Measurements from ENCODE around the gene CD86. TPM values are rescaled to one million over a fixed set of nuclear protein-coding genes. Genes with fewer than 3 reads are reported as not detected.

The CD86 gene
- total and polyA plus RNA-seq, 2 of the 8 experiments (the other 6 are each of a cell fraction or from before 2014, with no cell fraction given), result 0.12 to 0.30 TPM

DNA sequence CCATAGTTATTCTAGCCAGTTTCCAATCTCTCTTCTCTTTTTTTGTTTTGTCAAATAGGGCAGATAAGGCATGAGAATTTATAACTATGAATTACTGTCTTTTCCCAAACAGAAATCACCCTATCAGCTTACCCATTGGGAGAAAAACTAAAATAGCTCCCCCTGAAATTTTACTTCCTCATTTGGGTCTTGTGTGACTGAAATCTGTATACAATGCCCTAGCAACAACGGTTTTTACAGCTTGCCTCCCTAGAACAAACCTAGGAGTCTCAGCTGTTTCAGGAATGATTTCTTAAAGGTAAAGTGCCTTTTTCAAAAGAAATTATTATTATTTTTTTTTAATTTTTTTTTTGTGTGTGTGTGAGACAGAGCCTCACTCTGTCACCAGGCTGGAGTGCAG, 56.8 kb downstream of the CD86 start (continued):
- TF ChIP-seq, protein P1, sequence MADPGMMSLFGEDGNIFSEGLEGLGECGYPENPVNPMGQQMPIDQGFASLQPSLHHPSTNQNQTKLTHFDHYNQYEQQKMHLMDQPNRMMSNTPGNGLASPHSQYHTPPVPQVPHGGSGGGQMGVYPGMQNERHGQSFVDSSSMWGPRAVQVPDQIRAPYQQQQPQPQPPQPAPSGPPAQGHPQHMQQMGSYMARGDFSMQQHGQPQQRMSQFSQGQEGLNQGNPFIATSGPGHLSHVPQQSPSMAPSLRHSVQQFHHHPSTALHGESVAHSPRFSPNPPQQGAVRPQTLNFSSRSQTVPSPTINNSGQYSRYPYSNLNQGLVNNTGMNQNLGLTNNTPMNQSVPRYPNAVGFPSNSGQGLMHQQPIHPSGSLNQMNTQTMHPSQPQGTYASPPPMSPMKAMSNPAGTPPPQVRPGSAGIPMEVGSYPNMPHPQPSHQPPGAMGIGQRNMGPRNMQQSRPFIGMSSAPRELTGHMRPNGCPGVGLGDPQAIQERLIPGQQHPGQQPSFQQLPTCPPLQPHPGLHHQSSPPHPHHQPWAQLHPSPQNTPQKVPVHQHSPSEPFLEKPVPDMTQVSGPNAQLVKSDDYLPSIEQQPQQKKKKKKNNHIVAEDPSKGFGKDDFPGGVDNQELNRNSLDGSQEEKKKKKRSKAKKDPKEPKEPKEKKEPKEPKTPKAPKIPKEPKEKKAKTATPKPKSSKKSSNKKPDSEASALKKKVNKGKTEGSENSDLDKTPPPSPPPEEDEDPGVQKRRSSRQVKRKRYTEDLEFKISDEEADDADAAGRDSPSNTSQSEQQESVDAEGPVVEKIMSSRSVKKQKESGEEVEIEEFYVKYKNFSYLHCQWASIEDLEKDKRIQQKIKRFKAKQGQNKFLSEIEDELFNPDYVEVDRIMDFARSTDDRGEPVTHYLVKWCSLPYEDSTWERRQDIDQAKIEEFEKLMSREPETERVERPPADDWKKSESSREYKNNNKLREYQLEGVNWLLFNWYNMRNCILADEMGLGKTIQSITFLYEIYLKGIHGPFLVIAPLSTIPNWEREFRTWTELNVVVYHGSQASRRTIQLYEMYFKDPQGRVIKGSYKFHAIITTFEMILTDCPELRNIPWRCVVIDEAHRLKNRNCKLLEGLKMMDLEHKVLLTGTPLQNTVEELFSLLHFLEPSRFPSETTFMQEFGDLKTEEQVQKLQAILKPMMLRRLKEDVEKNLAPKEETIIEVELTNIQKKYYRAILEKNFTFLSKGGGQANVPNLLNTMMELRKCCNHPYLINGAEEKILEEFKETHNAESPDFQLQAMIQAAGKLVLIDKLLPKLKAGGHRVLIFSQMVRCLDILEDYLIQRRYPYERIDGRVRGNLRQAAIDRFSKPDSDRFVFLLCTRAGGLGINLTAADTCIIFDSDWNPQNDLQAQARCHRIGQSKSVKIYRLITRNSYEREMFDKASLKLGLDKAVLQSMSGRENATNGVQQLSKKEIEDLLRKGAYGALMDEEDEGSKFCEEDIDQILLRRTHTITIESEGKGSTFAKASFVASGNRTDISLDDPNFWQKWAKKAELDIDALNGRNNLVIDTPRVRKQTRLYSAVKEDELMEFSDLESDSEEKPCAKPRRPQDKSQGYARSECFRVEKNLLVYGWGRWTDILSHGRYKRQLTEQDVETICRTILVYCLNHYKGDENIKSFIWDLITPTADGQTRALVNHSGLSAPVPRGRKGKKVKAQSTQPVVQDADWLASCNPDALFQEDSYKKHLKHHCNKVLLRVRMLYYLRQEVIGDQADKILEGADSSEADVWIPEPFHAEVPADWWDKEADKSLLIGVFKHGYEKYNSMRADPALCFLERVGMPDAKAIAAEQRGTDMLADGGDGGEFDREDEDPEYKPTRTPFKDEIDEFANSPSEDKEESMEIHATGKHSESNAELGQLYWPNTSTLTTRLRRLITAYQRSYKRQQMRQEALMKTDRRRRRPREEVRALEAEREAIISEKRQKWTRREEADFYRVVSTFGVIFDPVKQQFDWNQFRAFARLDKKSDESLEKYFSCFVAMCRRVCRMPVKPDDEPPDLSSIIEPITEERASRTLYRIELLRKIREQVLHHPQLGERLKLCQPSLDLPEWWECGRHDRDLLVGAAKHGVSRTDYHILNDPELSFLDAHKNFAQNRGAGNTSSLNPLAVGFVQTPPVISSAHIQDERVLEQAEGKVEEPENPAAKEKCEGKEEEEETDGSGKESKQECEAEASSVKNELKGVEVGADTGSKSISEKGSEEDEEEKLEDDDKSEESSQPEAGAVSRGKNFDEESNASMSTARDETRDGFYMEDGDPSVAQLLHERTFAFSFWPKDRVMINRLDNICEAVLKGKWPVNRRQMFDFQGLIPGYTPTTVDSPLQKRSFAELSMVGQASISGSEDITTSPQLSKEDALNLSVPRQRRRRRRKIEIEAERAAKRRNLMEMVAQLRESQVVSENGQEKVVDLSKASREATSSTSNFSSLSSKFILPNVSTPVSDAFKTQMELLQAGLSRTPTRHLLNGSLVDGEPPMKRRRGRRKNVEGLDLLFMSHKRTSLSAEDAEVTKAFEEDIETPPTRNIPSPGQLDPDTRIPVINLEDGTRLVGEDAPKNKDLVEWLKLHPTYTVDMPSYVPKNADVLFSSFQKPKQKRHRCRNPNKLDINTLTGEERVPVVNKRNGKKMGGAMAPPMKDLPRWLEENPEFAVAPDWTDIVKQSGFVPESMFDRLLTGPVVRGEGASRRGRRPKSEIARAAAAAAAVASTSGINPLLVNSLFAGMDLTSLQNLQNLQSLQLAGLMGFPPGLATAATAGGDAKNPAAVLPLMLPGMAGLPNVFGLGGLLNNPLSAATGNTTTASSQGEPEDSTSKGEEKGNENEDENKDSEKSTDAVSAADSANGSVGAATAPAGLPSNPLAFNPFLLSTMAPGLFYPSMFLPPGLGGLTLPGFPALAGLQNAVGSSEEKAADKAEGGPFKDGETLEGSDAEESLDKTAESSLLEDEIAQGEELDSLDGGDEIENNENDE (IDR thresholded peaks at IDR 0.05; ENCODE audit: insufficient replicate concordance, low read length), result no peak
- TF ChIP-seq CHD1 (IDR thresholded peaks at IDR 0.05; ENCODE audit: low read depth, low read length) (no peak), TAF7 (optimal IDR thresholded peaks at IDR 0.05; ENCODE audit: borderline replicate concordance, low read depth, low read length) (no peak), BCL11A (IDR thresholded peaks at IDR 0.05; ENCODE audit: low read depth in 2 of 2, low read length in 2 of 2) (no peak), KDM5A (IDR thresholded peaks at IDR 0.05; ENCODE audit: low read length) (no peak), TEAD4 (IDR thresholded peaks at IDR 0.05; ENCODE audit: low read depth, low read length) (no peak), POLR2AphosphoS5 (IDR thresholded peaks at IDR 0.05; ENCODE audit: low read depth, low read length) (no peak)
- TF ChIP-seq, protein P2, sequence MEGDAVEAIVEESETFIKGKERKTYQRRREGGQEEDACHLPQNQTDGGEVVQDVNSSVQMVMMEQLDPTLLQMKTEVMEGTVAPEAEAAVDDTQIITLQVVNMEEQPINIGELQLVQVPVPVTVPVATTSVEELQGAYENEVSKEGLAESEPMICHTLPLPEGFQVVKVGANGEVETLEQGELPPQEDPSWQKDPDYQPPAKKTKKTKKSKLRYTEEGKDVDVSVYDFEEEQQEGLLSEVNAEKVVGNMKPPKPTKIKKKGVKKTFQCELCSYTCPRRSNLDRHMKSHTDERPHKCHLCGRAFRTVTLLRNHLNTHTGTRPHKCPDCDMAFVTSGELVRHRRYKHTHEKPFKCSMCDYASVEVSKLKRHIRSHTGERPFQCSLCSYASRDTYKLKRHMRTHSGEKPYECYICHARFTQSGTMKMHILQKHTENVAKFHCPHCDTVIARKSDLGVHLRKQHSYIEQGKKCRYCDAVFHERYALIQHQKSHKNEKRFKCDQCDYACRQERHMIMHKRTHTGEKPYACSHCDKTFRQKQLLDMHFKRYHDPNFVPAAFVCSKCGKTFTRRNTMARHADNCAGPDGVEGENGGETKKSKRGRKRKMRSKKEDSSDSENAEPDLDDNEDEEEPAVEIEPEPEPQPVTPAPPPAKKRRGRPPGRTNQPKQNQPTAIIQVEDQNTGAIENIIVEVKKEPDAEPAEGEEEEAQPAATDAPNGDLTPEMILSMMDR (IDR thresholded peaks at IDR 0.05; ENCODE audit: control extremely low read depth in 1 of 3, insufficient read depth in 1 of 3, low read depth in 1 of 3, low read length in 3 of 3), result no peak
- TF ChIP-seq, protein P3, sequence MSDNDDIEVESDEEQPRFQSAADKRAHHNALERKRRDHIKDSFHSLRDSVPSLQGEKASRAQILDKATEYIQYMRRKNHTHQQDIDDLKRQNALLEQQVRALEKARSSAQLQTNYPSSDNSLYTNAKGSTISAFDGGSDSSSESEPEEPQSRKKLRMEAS (IDR thresholded peaks at IDR 0.05), result no peak
